Measurements from ENCODE around the gene SLC43A3.

- no peak for TF ChIP-seq CTCF (IDR thresholded peaks at IDR 0.05 in 2 of 3, conservative IDR thresholded peaks at IDR 0.05 in 1 of 3; ENCODE audit: insufficient read depth in 2 of 3, low read depth in 1 of 3, low read length in 3 of 3)
- no peak for TF ChIP-seq SRSF3 (IDR thresholded peaks at IDR 0.05; ENCODE audit: insufficient read depth, low read length)
- no peak for TF ChIP-seq USF2 (CRISPR knock-in tag; IDR thresholded peaks at IDR 0.05)
- no peak for TF ChIP-seq GATAD2B (IDR thresholded peaks at IDR 0.05; ENCODE audit: borderline replicate concordance)
- no peak for TF ChIP-seq SMC3 (conservative IDR thresholded peaks at IDR 0.05; ENCODE audit: insufficient read depth, low read depth, low read length)
- no peak for TF ChIP-seq CREM (IDR thresholded peaks at IDR 0.05; ENCODE audit: low read depth)
- TF ChIP-seq, protein P1, sequence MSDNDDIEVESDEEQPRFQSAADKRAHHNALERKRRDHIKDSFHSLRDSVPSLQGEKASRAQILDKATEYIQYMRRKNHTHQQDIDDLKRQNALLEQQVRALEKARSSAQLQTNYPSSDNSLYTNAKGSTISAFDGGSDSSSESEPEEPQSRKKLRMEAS (CRISPR knock-in tag; IDR thresholded peaks at IDR 0.05) = no peak
- no peak for TF ChIP-seq TSHZ1 (CRISPR knock-in tag; IDR thresholded peaks at IDR 0.05)
- no peak for TF ChIP-seq ZBTB2 (IDR thresholded peaks at IDR 0.05)
- TF ChIP-seq PCBP1 (IDR thresholded peaks at IDR 0.05; ENCODE audit: low read depth, low read length, poor library complexity, severe bottlenecking) = no peak
- TF ChIP-seq, protein P2, sequence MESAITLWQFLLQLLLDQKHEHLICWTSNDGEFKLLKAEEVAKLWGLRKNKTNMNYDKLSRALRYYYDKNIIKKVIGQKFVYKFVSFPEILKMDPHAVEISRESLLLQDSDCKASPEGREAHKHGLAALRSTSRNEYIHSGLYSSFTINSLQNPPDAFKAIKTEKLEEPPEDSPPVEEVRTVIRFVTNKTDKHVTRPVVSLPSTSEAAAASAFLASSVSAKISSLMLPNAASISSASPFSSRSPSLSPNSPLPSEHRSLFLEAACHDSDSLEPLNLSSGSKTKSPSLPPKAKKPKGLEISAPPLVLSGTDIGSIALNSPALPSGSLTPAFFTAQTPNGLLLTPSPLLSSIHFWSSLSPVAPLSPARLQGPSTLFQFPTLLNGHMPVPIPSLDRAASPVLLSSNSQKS (CRISPR knock-in tag; IDR thresholded peaks at IDR 0.05) = no peak
- no peak for TF ChIP-seq ZZZ3 (IDR thresholded peaks at IDR 0.05)
Measured at GRCh38 chr11:57432149-57432561, 5.2 kb upstream of the SLC43A3 start.

All from K562 (cell line).